Upper lobe of left lung (tissue), 6 donors: ENCODE results near the gene MXI1. TPM values are rescaled to one million over a fixed set of nuclear protein-coding genes. Genes with fewer than 3 reads are reported as not detected.

Experiments used
- ATAC-seq, 2 donors: fragments of 200-7000 bp; cut with Tn5 transposase; one replicate each; pipeline ENCODE4 v1.9.1; 2022; ENCODE audit warnings: mild to moderate bottlenecking in 2 of 2, moderate library complexity in 2 of 2; ENCODE audit not compliant: low FRiP score in 2 of 2
- DNase-seq, 2 donors: peaks; one replicate each; pipeline ENCODE4 v3.0.0-alpha.2; 2019 to 2020
- H3K27ac ChIP-seq, 4 donors: fragments of 200-600 bp; sonication (generic); one replicate each; pipeline ENCODE4 v1.5.1; 2016 to 2019
- H3K27me3 ChIP-seq, 4 donors: fragments of 200-600 bp; sonication (generic); one replicate each; pipeline ENCODE4 v1.5.1; 2017 to 2019
- H3K36me3 ChIP-seq, 4 donors: fragments of 200-600 bp; sonication (generic); one replicate each; pipeline ENCODE4 v1.5.1; 2016 to 2019
- H3K4me1 ChIP-seq, 4 donors: fragments of 200-600 bp; sonication (generic); one replicate each; pipeline ENCODE4 v1.5.1; 2018 to 2019
- H3K4me3 ChIP-seq, 4 donors: fragments of 200-600 bp; sonication (generic); one replicate each; pipeline ENCODE4 v1.5.1; 2017 to 2019; ENCODE audit warnings: mild to moderate bottlenecking in 2 of 4, moderate library complexity in 1 of 4
- H3K9me3 ChIP-seq, 4 donors: fragments of 200-600 bp; sonication (generic); one replicate each; pipeline ENCODE4 v1.5.1; 2018 to 2019
- EP300 ChIP-seq, 4 donors: sonication (generic); formaldehyde crosslinking; IDR thresholded peaks; one replicate each; pipeline ENCODE4 v1.5.1; 2017; ENCODE audit warnings: antibody characterized with exemption in 4 of 4, control low read depth in 2 of 4
- POLR2A ChIP-seq, 4 donors: fragments of 450-650 bp; IDR thresholded peaks; one replicate each; pipeline ENCODE4 v1.5.1; 2016 to 2017; ENCODE audit warnings: antibody characterized with exemption in 4 of 4, mild to moderate bottlenecking in 2 of 4
- POLR2AphosphoS5 ChIP-seq, 2 donors: sonication (generic); formaldehyde crosslinking; IDR thresholded peaks; one replicate each; pipeline ENCODE4 v1.5.1; 2017; ENCODE audit warnings: antibody characterized with exemption in 2 of 2
- WGBS, 2 donors: methylation state at CpG; one replicate each; pipeline ENCODE4 v1.1.5; 2017 to 2018; 5-methylcytosine and 5-hydroxymethylcytosine counted together
- total RNA-seq, 6 donors: library from RNA; depleted of rRNA in 4 of 6; stranded (reverse); fragments of >200 nt in 4 of 6; gene quantifications; one replicate each; pipeline versions ENCODE4 v1.1.0 to v1.2.1, GENCODE V29; 2016 to 2021
- TF ChIP-seq, protein P1 (sequence below), 6 experiments: fragments of 450-650 bp in 4 of 6; fragments of 200-600 bp in 2 of 6; sonication (generic) in 2 of 6; IDR thresholded peaks; one replicate each; pipeline ENCODE4 v1.5.1; 2016 to 2019; ENCODE audit warnings: antibody characterized with exemption in 6 of 6
- donor health status: DM: no; HTN: no; CAD: no; lungs with moderate emphysema.
- donor health status: DM: no; HTN: yes; CAD: no; lungs with severe emphysema.

Gene MXI1
- total RNA-seq, 6 donors from 2014 or later, result 27.7 to 90.1 (median 45.2) TPM

GRCh38 chr10:110214371-110214826 lies 7.0 kb downstream of the MXI1 start:
- Histone ChIP-seq H3K4me3 (no peak overlapping the region), H3K4me1 (peaks cover 15 to 30% (median 21%) of the 10 kb centered on the region in 4 donors), H3K9me3 (no peaks in the 10 kb centered on the region), H3K27ac (no peak overlapping the region), H3K36me3 (no peaks in the 10 kb centered on the region), H3K27me3 (no peaks in the 10 kb centered on the region)
- 47 to 55% methylated on average over 3 of the region's 3 CpGs for WGBS, 2 donors
- DNase-seq, result no peak
- no peak for ATAC-seq
- no peak for TF ChIP-seq POLR2AphosphoS5 (IDR thresholded peaks at IDR 0.05)
- TF ChIP-seq, protein P1, sequence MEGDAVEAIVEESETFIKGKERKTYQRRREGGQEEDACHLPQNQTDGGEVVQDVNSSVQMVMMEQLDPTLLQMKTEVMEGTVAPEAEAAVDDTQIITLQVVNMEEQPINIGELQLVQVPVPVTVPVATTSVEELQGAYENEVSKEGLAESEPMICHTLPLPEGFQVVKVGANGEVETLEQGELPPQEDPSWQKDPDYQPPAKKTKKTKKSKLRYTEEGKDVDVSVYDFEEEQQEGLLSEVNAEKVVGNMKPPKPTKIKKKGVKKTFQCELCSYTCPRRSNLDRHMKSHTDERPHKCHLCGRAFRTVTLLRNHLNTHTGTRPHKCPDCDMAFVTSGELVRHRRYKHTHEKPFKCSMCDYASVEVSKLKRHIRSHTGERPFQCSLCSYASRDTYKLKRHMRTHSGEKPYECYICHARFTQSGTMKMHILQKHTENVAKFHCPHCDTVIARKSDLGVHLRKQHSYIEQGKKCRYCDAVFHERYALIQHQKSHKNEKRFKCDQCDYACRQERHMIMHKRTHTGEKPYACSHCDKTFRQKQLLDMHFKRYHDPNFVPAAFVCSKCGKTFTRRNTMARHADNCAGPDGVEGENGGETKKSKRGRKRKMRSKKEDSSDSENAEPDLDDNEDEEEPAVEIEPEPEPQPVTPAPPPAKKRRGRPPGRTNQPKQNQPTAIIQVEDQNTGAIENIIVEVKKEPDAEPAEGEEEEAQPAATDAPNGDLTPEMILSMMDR (IDR thresholded peaks at IDR 0.05), result no peak
- TF ChIP-seq EP300 (IDR thresholded peaks at IDR 0.05), result no peak
- no peak for TF ChIP-seq POLR2A (IDR thresholded peaks at IDR 0.05)

GRCh38 chr10:110215286-110216170 lies 8.1 kb downstream of the MXI1 start:
- H3K36me3 ChIP-seq, result no peaks in the 10 kb centered on the region
- TF ChIP-seq EP300 (IDR thresholded peaks at IDR 0.05) (no peak), POLR2AphosphoS5 (IDR thresholded peaks at IDR 0.05) (no peak), POLR2A (IDR thresholded peaks at IDR 0.05) (no peak)
- TF ChIP-seq, protein P1 (IDR thresholded peaks at IDR 0.05), result no peak
- peak overlapping the region in 3 of 4 donors; percentile 8 to 68 (median 54) for H3K27ac ChIP-seq
- peaks cover 15 to 31% (median 21%) of the 10 kb centered on the region in 4 donors for H3K4me1 ChIP-seq
- 78 to 79% methylated on average over 5 of the region's 5 CpGs for WGBS, 2 donors
- H3K9me3 ChIP-seq, result no peaks in the 10 kb centered on the region
- H3K4me3 ChIP-seq, result no peak overlapping the region
- ATAC-seq (no peak), DNase-seq (no peak)
- no peaks in the 10 kb centered on the region for H3K27me3 ChIP-seq

DNA sequence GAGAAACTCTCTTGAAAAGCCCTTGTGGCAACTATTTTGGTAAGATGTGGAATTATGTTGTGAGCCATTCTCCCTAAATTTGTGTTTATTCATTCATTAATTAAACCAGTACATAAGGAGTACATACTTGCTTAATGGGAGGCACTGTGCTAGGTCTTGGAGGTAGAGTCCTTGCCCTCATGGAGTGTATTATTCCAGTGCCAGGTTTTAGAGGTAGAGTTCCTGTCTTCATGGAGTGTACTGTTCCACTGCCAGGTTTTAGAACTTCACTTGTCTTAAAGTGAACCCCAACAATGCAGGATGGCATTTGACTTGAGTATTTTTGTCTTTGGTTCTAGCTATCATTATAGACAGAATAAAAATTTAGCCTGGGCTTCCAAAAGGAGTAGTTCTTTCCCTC lies 8.8 kb downstream of the MXI1 start:
- Histone ChIP-seq H3K27ac (peak overlapping the region in 2 of 4 donors; percentile 8 to 68), H3K4me1 (peaks cover 15 to 37% (median 19%) of the 10 kb centered on the region in 4 donors)
- no peak for ATAC-seq

GRCh38 chr10:110216942-110217661 lies 9.7 kb downstream of the MXI1 start:
- H3K27ac ChIP-seq, result peak overlapping the region in 2 of 4 donors; percentile 31 to 62
- no peak for ATAC-seq
- H3K36me3 ChIP-seq, result no peaks in the 10 kb centered on the region
- TF ChIP-seq POLR2AphosphoS5 (IDR thresholded peaks at IDR 0.05) (no peak), EP300 (IDR thresholded peaks at IDR 0.05) (no peak), POLR2A (IDR thresholded peaks at IDR 0.05) (no peak)
- TF ChIP-seq, protein P1 (IDR thresholded peaks at IDR 0.05), result no peak
- peaks cover 8 to 34% (median 16%) of the 10 kb centered on the region in 4 donors for H3K4me1 ChIP-seq
- H3K9me3 ChIP-seq, result no peaks in the 10 kb centered on the region
- WGBS, 2 donors, result 60 to 71% methylated on average over 5 of the region's 5 CpGs
- no peak overlapping the region for H3K4me3 ChIP-seq
- H3K27me3 ChIP-seq, result no peaks in the 10 kb centered on the region
- DNase-seq, result no peak

More for the DNA sequence above, 8.8 kb downstream of the MXI1 start:
- H3K36me3 ChIP-seq, result no peaks in the 10 kb centered on the region
- no peak for DNase-seq
- no peaks in the 10 kb centered on the region for H3K27me3 ChIP-seq
- H3K4me3 ChIP-seq, result no peak overlapping the region
- TF ChIP-seq, protein P1 (IDR thresholded peaks at IDR 0.05), result no peak
- no peak for TF ChIP-seq EP300 (IDR thresholded peaks at IDR 0.05)
- TF ChIP-seq POLR2AphosphoS5 (IDR thresholded peaks at IDR 0.05), result no peak
- no peak for TF ChIP-seq POLR2A (IDR thresholded peaks at IDR 0.05)
- no peaks in the 10 kb centered on the region for H3K9me3 ChIP-seq
